K562 (cell line): ENCODE measurements around the gene PIP4K2C. TPM values are rescaled to one million over a fixed set of nuclear protein-coding genes. Genes with fewer than 3 reads are reported as not detected.

ENCODE experiments used
- FOS ChIP-seq: IDR thresholded peaks from 3 replicates; pipeline ENCODE4 v1.6.1; 2011; ENCODE audit not compliant: insufficient read length; ENCODE audit errors: extremely low read depth
- ILF3 ChIP-seq: fragments of 450-650 bp; IDR thresholded peaks from 2 replicates; pipeline ENCODE4 v1.6.1; 2018; ENCODE audit warnings: antibody characterized with exemption, mild to moderate bottlenecking, moderate library complexity, borderline replicate concordance
- SMARCA4 ChIP-seq: fragments of 450-650 bp; IDR thresholded peaks from 2 replicates; pipeline ENCODE4 v1.6.1; 2016
- ZBTB40 ChIP-seq, 2 experiments: fragments of 450-650 bp in 1 of 2; sonication (generic) in 1 of 2; formaldehyde crosslinking in 1 of 2; IDR thresholded peaks; 2 replicates each; pipeline versions ENCODE4 v1.7.1 to v1.9.0; 2016 to 2022; ENCODE audit warnings: inconsistent platforms in 1 of 2, mild to moderate bottlenecking in 1 of 2, missing genetic modification reagents in 1 of 2
- ZNF282 ChIP-seq: sonication (generic); formaldehyde crosslinking; IDR thresholded peaks from 2 replicates; pipeline ENCODE4 v1.8.1; 2023; ENCODE audit warnings: missing genetic modification reagents
- polyA plus RNA-seq, 8 experiments: library from polyadenylated mRNA; depleted of rRNA in 4 of 8; stranded (reverse) in 5 of 8; unstranded in 3 of 8; fragments of >200 nt; fragmentation: Nextera tagmentation in 2 of 8; fragmentation: Illumina TruSeq in 1 of 8; extraction: Ambion mirVana in 2 of 8; extraction: Trizol in 1 of 8; gene quantifications; 2 replicates each; pipeline versions ENCODE4 v1.2.1 to v1.2.3, GENCODE V29; 2011 to 2014; ENCODE audit warnings: inconsistent platforms in 1 of 8, missing spikeins in 1 of 8
- total RNA-seq, 7 experiments: library from RNA; depleted of rRNA in 6 of 7; stranded (reverse); fragments of >200 nt in 6 of 7; fragmentation: Illumina TruSeq in 2 of 7; extraction: Trizol in 2 of 7; gene quantifications; 2 replicates each; pipeline versions ENCODE4 v1.2.1 to v1.2.3, GENCODE V29; 2011 to 2021; ENCODE audit warnings: low replicate concordance in 1 of 7
- TF ChIP-seq, protein P1 (sequence below): IDR thresholded peaks from 2 replicates; pipeline ENCODE4 v1.6.1; 2011; ENCODE audit warnings: borderline replicate concordance, low read depth, mild to moderate bottlenecking, moderate library complexity, low read length; ENCODE audit not compliant: insufficient read depth, poor library complexity, severe bottlenecking
- TF ChIP-seq, protein P2 (sequence below): fragments of 200-400 bp; formaldehyde crosslinking; IDR thresholded peaks from 2 replicates; pipeline ENCODE4 v1.6.1; 2017; ENCODE audit warnings: mild to moderate bottlenecking, low read depth, low read length, moderate library complexity
- TF ChIP-seq, protein P3 (sequence below): fragments of 450-650 bp; IDR thresholded peaks from 2 replicates; pipeline ENCODE4 v1.6.1; 2016
- TF ChIP-seq, protein P4 (sequence below): fragments of 250-450 bp; sonication (Bioruptor Pico); IDR thresholded peaks from 2 replicates; pipeline ENCODE4 v1.8.0; 2021; ENCODE audit warnings: borderline replicate concordance, mild to moderate bottlenecking, moderate library complexity; ENCODE audit not compliant: poor library complexity, severe bottlenecking

The PIP4K2C gene
- total and polyA plus RNA-seq, 9 of the 15 experiments (the other 6 are each of a cell fraction or from before 2014, with no cell fraction given), result 9.0 to 41.4 (median 18.3) TPM

DNA sequence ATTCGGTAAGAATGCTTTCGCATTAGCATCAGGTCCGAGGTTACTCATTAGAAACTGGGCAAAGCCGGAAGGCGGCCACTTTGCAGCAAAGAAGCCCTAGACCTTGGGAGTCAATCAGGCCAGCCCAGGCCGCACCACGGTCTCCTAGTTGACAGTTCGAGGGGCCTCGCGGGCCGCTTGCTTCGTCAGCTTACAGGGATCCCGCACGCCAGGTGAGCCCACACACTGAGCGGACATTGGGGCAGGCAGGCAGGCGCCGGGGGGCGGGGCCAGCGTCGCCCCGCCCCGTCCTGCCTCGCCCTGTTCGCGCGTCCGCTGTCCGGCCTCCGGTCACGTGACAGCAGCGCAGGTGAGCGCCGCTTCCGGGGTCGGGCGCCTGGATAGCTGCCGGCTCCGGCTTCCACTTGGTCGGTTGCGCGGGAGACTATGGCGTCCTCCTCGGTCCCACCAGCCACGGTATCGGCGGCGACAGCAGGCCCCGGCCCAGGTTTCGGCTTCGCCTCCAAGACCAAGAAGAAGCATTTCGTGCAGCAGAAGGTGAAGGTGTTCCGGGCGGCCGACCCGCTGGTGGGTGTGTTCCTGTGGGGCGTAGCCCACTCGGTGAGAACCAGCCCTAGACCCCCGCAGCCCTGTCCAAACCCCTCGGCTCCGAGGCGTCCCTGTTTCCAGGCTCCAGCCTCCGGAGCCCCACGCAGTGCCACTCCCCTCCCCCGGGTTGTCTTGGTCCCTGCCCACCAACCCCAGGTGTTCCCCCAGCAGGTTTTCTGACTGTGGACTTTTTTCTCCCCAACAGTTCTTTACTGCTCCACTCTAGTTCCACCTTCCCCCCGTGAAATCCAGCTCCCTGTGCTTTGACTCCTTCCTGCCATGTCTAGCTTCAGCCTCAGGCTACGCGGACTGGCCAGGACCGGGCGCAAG is at the start of gene PIP4K2C (continued):
- TF ChIP-seq, protein P1, sequence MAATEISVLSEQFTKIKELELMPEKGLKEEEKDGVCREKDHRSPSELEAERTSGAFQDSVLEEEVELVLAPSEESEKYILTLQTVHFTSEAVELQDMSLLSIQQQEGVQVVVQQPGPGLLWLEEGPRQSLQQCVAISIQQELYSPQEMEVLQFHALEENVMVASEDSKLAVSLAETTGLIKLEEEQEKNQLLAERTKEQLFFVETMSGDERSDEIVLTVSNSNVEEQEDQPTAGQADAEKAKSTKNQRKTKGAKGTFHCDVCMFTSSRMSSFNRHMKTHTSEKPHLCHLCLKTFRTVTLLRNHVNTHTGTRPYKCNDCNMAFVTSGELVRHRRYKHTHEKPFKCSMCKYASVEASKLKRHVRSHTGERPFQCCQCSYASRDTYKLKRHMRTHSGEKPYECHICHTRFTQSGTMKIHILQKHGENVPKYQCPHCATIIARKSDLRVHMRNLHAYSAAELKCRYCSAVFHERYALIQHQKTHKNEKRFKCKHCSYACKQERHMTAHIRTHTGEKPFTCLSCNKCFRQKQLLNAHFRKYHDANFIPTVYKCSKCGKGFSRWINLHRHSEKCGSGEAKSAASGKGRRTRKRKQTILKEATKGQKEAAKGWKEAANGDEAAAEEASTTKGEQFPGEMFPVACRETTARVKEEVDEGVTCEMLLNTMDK, result peak; percentile 11
- 0 out of 2 replicates have a peak, but pooled peaks have one; percentile 24 for TF ChIP-seq ZNF282 (CRISPR knock-in tag)
- TF ChIP-seq ILF3, result peak; percentile 56; the same call in 1 of the 2 replicates
- no peak for TF ChIP-seq FOS
- TF ChIP-seq, protein P2, sequence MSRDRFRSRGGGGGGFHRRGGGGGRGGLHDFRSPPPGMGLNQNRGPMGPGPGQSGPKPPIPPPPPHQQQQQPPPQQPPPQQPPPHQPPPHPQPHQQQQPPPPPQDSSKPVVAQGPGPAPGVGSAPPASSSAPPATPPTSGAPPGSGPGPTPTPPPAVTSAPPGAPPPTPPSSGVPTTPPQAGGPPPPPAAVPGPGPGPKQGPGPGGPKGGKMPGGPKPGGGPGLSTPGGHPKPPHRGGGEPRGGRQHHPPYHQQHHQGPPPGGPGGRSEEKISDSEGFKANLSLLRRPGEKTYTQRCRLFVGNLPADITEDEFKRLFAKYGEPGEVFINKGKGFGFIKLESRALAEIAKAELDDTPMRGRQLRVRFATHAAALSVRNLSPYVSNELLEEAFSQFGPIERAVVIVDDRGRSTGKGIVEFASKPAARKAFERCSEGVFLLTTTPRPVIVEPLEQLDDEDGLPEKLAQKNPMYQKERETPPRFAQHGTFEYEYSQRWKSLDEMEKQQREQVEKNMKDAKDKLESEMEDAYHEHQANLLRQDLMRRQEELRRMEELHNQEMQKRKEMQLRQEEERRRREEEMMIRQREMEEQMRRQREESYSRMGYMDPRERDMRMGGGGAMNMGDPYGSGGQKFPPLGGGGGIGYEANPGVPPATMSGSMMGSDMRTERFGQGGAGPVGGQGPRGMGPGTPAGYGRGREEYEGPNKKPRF, result no peak
- no peak for TF ChIP-seq SMARCA4
- TF ChIP-seq, protein P3, sequence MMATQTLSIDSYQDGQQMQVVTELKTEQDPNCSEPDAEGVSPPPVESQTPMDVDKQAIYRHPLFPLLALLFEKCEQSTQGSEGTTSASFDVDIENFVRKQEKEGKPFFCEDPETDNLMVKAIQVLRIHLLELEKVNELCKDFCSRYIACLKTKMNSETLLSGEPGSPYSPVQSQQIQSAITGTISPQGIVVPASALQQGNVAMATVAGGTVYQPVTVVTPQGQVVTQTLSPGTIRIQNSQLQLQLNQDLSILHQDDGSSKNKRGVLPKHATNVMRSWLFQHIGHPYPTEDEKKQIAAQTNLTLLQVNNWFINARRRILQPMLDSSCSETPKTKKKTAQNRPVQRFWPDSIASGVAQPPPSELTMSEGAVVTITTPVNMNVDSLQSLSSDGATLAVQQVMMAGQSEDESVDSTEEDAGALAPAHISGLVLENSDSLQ, result no peak
- 0 out of 2 replicates have a peak, but pooled peaks have one; percentile 30 for TF ChIP-seq ZBTB40 (IDR thresholded peaks at IDR 0.05)
- TF ChIP-seq ZBTB40 (CRISPR knock-in tag; IDR thresholded peaks at IDR 0.05), result no peak
- TF ChIP-seq, protein P4, sequence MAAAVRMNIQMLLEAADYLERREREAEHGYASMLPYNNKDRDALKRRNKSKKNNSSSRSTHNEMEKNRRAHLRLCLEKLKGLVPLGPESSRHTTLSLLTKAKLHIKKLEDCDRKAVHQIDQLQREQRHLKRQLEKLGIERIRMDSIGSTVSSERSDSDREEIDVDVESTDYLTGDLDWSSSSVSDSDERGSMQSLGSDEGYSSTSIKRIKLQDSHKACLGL (CRISPR knock-in tag), result no peak
